Testis (tissue), 3 donors: Measurements from ENCODE around the gene LCN9. TPM values are rescaled to one million over a fixed set of nuclear protein-coding genes. Genes with fewer than 3 reads are reported as not detected.

Source experiments
- DNase-seq: peaks from one replicate; pipeline ENCODE4 v3.0.0-alpha.2; 2019
- H3K27ac ChIP-seq, 2 donors: fragments of 200-600 bp; sonication (generic); one replicate each; pipeline ENCODE4 v1.5.1; 2019
- H3K27me3 ChIP-seq: fragments of 200-600 bp; sonication (generic); one replicate; pipeline ENCODE4 v1.5.1; 2019
- H3K36me3 ChIP-seq: fragments of 200-600 bp; sonication (generic); one replicate; pipeline ENCODE4 v1.5.1; 2017; ENCODE audit warnings: low read depth; ENCODE audit errors: missing control alignments
- H3K4me1 ChIP-seq: fragments of 200-600 bp; sonication (generic); one replicate; pipeline ENCODE4 v1.5.1; 2019
- H3K4me3 ChIP-seq, 2 donors: fragments of 200-600 bp; sonication (generic); one replicate each; pipeline ENCODE4 v1.5.1; 2017 to 2019
- H3K9me3 ChIP-seq: fragments of 200-600 bp; sonication (generic); one replicate; pipeline ENCODE4 v1.5.1; 2017
- POLR2A ChIP-seq: fragments of 450-650 bp; IDR thresholded peaks from one replicate; pipeline ENCODE4 v1.6.1; 2017; ENCODE audit warnings: antibody characterized with exemption, mild to moderate bottlenecking, moderate library complexity
- WGBS, 2 donors: methylation state at CpG; one replicate each; pipeline ENCODE4 v1.1.5; 2018; 5-methylcytosine and 5-hydroxymethylcytosine counted together
- intact Hi-C: fragments of 100-400 bp; cut with DNase I; formaldehyde crosslinking; loops from one replicate; pipeline ENCODE4 v1.15.1; 2023; ENCODE audit warnings: low total_unique reads
- polyA plus RNA-seq: library from polyadenylated mRNA; stranded (reverse); fragments of 350-450 nt; fragmentation: Illumina TruSeq; extraction: RNeasy Lipid Tissue Mini Kit (QIAGEN cat#74804); gene quantifications from one replicate; pipeline ENCODE4 v1.2.3, GENCODE V29; 2014; ENCODE audit warnings: low read depth, low replicate concordance; ENCODE audit not compliant: insufficient read depth
- total RNA-seq, 2 donors: library from RNA; depleted of rRNA; stranded (reverse); fragments of >200 nt; gene quantifications; one replicate each; pipeline ENCODE4 v1.2.3, GENCODE V29; 2016
- TF ChIP-seq, protein P1 (sequence below), 3 experiments: fragments of 450-650 bp in 2 of 3; fragments of 200-600 bp in 1 of 3; sonication (generic) in 1 of 3; IDR thresholded peaks; one replicate each; pipeline ENCODE4 v1.5.1; 2016 to 2019; ENCODE audit warnings: antibody characterized with exemption in 3 of 3, mild to moderate bottlenecking in 2 of 3, moderate library complexity in 1 of 3

Gene LCN9
- total and polyA plus RNA-seq, 3 donors from 2014 or later = 0.68 TPM; not detected in 2

DNA sequence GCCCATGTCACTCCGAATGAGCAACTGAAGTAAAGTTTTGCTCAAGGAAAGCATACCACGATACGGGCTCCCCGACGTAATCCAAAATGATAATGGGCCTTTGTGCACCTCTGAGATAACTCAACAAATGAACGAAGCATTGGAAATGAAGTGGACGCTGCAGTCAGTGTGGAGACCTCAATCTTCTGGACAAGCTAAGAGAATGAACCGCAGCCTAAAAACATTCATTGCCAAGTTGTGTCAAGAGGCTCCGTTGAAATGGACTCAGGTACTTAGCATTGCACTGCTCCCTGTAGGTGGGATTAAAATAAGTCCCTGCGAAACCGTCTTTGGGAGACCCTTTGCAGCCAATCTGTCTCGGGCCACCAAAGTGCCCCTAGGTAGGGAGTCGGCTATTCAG is 3.9 kb upstream of the LCN9 start:
- H3K4me3 ChIP-seq = no peak overlapping the region
- no peaks in the 10 kb centered on the region for H3K9me3 ChIP-seq
- H3K27me3 ChIP-seq = no peaks in the 10 kb centered on the region
- peaks cover 4% of the 10 kb centered on the region for H3K4me1 ChIP-seq
- H3K36me3 ChIP-seq = no peaks in the 10 kb centered on the region
- no peak for DNase-seq
- H3K27ac ChIP-seq = no peak overlapping the region
- no peak for TF ChIP-seq POLR2A
- TF ChIP-seq, protein P1, sequence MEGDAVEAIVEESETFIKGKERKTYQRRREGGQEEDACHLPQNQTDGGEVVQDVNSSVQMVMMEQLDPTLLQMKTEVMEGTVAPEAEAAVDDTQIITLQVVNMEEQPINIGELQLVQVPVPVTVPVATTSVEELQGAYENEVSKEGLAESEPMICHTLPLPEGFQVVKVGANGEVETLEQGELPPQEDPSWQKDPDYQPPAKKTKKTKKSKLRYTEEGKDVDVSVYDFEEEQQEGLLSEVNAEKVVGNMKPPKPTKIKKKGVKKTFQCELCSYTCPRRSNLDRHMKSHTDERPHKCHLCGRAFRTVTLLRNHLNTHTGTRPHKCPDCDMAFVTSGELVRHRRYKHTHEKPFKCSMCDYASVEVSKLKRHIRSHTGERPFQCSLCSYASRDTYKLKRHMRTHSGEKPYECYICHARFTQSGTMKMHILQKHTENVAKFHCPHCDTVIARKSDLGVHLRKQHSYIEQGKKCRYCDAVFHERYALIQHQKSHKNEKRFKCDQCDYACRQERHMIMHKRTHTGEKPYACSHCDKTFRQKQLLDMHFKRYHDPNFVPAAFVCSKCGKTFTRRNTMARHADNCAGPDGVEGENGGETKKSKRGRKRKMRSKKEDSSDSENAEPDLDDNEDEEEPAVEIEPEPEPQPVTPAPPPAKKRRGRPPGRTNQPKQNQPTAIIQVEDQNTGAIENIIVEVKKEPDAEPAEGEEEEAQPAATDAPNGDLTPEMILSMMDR (IDR thresholded peaks at IDR 0.05) = no peak
- intact Hi-C loops = no loop called here
- 87 to 88% methylated on average over 12 to 13 of the region's 13 CpGs for WGBS, 2 donors

DNA sequence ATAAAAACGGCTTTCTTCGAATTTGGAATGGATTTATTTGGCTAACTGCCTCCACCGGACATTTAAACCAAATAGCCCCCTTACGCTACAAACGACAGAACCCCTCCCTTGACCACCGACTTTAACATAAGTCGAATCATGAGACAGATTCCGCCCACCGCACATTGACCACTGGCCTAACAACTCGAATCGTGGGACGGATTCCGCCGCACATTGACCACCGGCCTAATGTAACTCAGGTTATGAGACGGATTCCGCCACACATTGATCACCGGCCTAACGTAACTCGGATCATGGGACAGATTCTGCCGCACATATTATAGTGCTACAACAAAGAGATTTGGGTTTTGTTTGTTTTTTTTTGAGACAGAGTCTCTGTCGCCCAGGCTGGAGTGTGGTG is 2.7 kb upstream of the LCN9 start:
- H3K27me3 ChIP-seq = no peaks in the 10 kb centered on the region
- H3K36me3 ChIP-seq = no peaks in the 10 kb centered on the region
- WGBS, 2 donors = 86 to 89% methylated on average over 22 of the region's 22 CpGs
- TF ChIP-seq, protein P1 (IDR thresholded peaks at IDR 0.05) = no peak
- no peak for TF ChIP-seq POLR2A
- intact Hi-C loops = no loop called here
- DNase-seq = no peak
- H3K9me3 ChIP-seq = no peaks in the 10 kb centered on the region
- no peak overlapping the region for H3K4me3 ChIP-seq
- no peak overlapping the region for H3K27ac ChIP-seq
- peaks cover 4% of the 10 kb centered on the region for H3K4me1 ChIP-seq

DNA sequence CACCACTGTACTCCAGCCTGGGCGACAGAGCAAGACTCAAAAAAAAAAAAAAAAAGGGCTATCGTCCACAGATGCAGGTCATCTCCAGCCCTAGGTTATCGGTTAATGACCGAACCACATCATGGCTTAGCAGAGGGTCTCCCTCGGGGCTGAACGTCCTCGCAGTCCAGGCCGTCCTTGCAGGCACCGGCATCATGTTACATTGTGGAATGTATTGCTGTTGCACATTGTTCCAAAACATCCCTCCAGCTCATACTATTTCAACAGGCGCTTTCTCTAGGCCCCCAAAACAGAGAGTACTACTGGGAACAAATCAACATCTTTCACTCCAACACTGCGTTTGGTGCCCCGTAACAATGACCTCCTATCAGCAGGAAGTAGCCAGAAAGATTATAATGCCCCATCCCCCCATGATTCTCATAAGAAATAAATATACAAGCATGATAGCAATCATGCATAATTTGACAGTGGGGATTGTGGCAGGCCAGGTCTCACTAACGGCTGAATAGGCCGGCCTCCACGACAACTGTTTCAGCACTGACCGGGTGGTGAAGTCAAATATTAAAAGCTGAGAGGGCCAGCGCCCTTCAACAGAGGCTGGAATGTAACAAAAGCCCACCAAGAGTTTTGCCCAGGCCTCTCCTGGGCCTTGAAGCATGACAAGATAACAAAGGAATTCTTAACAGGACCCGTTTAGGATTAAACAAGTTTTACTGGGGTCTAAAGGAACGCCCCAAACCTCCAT is 1.1 kb upstream of the LCN9 start:
- no peak overlapping the region for H3K27ac ChIP-seq
- no peaks in the 10 kb centered on the region for H3K9me3 ChIP-seq
- no peak overlapping the region for H3K4me3 ChIP-seq
- peaks cover 4% of the 10 kb centered on the region for H3K4me1 ChIP-seq
- intact Hi-C loops = no loop called here
- DNase-seq = no peak
- 41 to 47% methylated on average over 19 of the region's 19 CpGs for WGBS, 2 donors
- no peak for TF ChIP-seq POLR2A
- TF ChIP-seq, protein P1 (IDR thresholded peaks at IDR 0.05) = no peak
- H3K36me3 ChIP-seq = no peaks in the 10 kb centered on the region
- no peaks in the 10 kb centered on the region for H3K27me3 ChIP-seq

DNA sequence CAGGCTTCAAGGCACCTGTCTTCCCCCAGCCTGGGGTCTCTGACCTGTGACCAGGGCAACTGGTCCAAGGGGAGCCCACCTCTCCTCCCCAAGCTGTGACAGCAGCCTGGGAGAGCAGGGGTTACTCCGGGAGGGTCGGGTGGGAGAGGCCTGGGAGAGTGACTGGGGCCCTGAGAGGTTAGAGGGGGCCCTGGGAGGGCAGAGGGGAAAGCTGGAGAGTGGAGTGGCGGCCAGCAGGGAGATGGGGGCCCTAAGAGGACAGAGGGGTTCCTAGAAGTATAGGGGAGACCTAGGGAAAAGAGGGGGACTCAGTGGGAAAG is 302 bp downstream of the LCN9 start:
- TF ChIP-seq, protein P1 (IDR thresholded peaks at IDR 0.05) = no peak
- TF ChIP-seq POLR2A = no peak
- Histone ChIP-seq H3K9me3 (no peaks in the 10 kb centered on the region), H3K27ac (no peak overlapping the region), H3K36me3 (no peaks in the 10 kb centered on the region), H3K27me3 (no peaks in the 10 kb centered on the region), H3K4me1 (peaks cover 4% of the 10 kb centered on the region), H3K4me3 (no peak overlapping the region)
- DNase-seq = no peak
- 75 to 82% methylated on average over 3 of the region's 3 CpGs for WGBS, 2 donors
- intact Hi-C loops = no loop called here

DNA sequence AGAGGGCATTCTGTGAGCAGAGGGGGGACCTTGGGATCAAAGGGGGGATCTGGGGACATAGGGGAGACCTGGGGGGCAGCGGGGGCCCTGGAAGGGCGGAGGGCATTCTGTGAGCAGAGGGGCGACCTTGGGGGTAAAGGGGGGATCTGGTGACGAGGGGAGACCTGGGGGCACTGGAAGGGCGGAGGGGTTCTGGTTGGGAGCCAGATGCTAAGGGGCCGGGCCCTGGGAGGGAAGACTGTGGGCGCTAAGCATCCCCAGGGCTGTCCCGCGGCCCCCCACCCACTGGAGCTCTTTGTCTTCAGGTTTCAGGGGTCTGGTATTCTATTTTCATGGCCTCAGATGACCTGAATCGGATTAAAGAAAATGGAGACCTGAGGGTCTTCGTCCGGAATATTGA is 748 bp downstream of the LCN9 start:
- no peak for DNase-seq
- H3K4me1 ChIP-seq = peaks cover 4% of the 10 kb centered on the region
- intact Hi-C loops = no loop called here
- no peaks in the 10 kb centered on the region for H3K36me3 ChIP-seq
- H3K27me3 ChIP-seq = no peaks in the 10 kb centered on the region
- no peak overlapping the region for H3K4me3 ChIP-seq
- 92 to 94% methylated on average over 12 of the region's 12 CpGs for WGBS, 2 donors
- no peaks in the 10 kb centered on the region for H3K9me3 ChIP-seq
- H3K27ac ChIP-seq = no peak overlapping the region
- no peak for TF ChIP-seq POLR2A
- TF ChIP-seq, protein P1 (IDR thresholded peaks at IDR 0.05) = no peak
